HG03460 (cell line): Measurements from ENCODE around the gene MYO5A.
"Not testable (repeated sequence)": the region's sequence is repeated elsewhere in the genome, so short reads cannot be mapped to it uniquely, and the experiment has no call there.

Experiments used
- ATAC-seq: cut with Tn5 transposase; IDR thresholded peaks from one replicate; pipeline ENCODE4 v1.9.1; 2021; ENCODE audit not compliant: unreplicated experiment

MYO5A gene

DNA sequence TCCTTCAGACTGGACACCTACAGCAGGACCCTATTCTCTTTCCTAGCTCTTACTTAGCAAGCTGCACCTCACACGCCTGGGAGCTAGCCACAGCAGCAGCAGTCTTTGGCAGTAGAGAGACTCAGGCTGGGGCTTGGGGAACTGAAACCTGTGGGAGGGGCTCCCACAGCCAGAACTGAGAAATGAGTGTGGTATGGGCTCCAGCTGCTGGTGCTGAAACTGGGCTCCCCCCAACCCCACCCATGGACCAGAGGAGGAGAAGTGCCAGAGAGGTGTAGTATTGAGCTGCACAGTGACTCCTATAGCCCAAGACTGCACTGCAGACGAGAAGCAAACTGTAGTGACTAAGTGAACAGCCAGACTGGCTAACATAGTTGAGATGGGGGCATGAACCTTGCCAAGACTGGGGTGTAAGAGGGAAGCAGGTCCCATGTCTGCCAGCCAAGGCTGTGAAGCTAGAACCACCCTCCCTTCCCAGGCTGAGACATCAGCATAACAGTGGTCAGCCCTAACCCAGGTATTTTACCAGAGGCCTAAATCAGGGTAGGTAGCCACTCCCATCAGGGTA, 62.5 kb downstream of the MYO5A start:
- peak; percentile 91 for ATAC-seq

DNA sequence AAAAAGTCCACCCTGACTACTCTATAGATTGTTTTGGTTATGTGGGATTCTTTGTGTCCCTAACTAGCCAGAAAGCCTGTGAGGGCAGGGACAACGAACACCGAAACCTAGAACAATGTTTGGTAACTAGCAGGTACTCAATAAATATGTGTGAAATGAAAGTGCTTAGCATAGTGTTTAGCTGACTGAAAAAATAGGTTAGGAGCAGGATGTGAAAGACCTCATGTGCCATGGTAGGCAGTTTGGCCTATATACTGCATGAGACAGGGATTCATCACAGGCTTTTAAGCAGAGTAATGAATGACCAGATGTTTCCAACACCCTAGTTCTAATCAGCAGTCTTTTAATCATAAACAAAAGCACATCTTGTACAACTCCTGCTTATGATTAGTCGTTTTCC, 64.2 kb downstream of the MYO5A start:
- ATAC-seq = peak; percentile 60

DNA sequence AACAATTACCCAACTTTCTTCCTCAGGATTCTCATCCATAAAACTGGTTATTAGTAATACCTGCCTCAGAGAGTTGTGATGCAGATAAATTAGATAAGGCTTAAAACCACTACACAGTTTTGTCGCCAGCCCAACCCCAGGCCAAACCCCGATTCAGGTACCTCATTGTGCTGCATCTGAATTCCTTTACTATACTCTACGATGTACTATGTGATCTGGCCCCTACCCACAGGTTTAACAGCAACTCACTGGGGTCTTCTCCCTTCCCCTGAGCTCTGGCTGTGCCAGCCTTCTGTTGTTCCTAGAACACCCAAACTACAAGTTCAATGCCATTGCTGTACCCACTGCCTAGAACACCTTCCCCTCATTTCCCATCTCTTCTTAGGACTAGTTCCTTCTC, 64.6 kb downstream of the MYO5A start:
- no peak for ATAC-seq

DNA sequence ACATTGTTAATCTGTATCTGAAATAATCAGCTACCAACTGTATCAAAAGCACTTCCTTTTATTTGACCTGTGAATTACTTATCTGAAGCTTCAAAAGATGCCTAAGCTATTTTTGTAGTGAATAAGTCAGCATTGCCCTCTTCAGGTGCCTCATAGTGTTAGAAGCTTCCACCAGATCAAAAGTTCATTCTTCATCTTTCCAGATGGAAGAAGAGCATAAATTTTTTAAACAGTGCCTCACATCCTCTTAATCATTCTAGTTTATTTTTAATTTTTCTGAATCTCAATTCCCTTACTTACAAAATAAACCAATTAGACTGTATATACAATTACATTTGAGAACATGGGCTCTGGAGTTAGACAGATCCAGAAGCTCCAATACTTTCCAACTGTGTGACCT, 65.0 kb downstream of the MYO5A start:
- ATAC-seq = no peak

DNA sequence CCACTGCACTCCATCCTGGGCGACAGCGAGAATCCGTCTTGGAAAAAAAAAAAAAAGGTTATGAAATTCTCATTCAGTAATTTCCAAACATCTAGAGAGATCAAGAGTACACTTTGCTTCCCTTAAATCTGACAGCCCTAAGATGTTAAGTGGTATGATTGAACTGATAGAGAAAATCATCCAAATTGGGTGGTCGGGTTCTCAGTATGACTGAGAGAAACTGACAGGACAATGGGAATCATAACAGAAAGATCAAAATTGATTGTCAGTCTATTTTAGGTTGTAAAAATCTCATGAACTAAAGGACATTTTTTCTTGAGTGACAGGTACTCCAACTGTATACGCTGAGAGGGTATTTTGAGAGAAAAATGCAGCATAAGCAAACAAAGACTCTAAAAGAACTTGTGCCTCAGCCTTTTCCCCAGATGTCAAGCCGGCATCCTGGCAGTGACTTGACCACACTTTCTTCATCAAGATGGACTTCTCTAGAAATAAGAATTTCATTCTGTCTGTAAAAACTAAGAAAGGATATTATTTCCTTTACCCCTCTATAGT, 65.8 kb downstream of the MYO5A start:
- no peak for ATAC-seq

DNA sequence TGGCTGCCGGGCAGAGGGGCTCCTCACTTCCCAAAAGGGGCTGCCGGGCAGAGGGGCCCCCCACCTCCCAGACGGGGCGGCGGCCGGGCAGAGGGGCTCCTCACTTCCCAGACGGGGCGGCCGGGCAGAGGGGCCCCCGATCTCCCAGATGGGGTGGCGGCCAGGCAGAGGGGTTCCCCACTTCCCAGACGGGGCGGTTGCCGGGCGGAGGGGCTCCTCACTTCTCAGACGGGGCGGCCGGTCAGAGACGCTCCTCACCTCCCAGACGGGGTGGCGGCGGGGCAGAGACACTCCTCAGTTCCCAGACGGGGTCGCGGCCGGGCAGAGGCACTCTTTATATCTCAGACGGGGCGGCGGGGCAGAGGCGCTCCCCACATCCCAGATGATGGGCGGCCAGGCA, 69.0 kb downstream of the MYO5A start:
- not testable (repeated sequence) for ATAC-seq

DNA sequence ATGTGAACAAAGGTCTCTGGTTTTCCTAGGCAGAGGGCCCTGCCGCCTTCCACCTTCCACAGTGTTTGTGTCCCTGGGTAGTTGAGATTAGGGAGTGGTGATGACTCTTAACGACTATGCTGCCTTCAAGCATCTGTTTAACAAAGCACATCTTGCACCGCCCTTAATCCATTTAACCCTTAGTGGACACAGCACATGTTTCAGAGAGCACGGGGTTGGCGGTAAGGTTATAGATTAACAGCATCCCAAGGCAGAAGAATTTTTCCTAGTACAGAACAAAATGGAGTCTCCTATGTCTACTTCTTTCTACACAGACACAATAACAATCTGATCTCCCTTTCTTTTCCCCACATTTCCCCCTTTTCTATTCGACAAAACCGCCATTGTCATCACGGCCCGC, 69.4 kb downstream of the MYO5A start:
- not testable (repeated sequence) for ATAC-seq

DNA sequence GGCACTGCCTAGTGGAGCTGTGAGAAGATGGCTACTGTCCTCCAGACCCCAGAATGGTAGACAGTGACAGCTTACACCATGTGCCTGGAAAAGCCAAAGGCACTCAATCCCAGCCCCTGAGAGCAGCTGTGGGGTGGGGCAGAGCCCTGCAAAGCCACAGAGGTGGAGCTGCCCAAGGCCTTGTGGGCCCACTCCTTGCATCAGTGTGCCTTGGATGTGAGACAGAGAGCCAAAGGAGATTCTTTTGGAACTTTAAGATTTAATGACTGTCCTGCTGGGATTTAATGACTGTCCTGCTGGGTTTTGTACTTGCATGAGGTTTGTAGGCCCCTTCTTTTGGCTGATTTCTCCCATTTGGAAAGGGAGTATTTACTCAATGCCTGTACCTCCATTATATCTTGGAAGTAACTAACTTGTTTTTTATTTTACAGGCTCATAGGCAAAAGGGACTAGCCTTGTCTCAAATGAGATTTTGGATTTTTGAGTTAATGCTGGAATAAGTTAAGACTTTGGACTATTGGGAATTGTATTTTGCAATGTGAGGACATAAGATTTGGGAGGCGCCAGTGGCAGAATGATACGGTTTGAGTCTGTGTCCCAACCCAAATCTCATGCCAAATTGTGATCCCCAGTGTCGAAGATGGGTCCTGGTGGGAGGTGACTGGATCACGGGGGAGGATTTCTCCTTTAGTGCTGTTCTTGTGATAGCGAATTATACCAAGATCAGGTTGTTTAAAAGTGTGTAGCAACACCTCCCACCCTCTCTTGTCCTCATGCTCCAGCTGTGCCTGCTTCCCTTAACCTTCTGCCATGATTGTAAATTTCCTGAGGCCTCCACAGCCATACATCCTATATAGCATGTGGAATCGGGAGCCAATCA, 80.4 kb downstream of the MYO5A start:
- ATAC-seq = no peak

DNA sequence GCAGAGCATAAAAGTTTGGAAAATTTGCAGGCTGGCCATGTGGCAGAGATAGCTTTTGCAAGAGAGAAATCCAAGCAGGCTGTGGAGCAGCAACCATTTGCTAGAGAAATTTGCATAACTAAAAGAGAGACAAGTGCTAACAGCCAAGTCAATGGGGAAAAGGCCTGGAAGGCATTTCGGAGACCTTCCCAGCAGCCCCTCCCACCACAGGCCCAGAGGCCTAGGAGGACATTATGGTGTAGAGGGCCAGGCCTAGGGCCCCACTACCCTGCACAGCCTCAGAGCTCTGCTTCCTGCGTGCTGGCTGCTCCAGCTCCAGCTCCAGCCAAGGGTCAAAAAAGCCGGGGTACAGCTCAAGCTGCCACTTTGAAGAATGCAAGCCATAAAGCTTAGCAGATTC, 82.7 kb downstream of the MYO5A start:
- no peak for ATAC-seq

DNA sequence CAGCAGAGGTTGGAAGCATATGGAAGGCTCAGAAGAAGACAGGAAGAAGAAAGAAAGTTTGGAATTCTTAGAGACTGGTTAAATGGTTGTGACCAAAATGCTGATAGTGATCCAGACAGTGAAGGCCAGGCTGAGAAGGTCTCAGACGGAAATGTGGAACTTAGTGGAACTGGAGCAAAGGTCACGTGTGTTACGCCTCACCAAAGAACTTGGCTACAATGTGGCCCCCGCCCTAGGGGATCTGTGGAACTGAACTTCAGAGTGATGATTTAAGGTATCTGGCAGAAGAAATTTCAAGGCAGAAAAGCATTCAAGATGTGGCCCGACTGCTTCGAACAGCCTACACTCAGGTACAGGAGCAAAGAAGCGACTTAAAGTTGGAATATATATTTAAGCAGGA, 83.1 kb downstream of the MYO5A start:
- ATAC-seq = no peak

DNA sequence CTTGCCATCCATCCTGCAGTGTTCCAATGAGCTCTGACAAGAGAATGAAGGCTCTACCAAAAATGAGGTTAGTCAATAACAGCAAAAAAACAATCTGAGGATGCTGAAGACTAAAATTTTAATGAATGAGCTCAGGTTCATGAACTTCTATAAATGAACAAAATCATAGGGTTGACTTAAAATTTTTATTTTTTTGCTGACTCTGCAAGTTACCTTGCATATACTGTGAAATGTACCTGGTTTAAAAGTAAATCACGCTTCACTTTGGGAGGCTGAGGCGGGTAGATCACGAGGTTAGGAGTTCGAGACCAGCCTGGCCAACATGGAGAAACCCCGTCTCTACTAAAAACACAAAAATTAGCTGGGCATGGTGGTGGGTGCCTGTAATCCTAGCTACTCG, 85.5 kb downstream of the MYO5A start:
- ATAC-seq = not testable (repeated sequence)

DNA sequence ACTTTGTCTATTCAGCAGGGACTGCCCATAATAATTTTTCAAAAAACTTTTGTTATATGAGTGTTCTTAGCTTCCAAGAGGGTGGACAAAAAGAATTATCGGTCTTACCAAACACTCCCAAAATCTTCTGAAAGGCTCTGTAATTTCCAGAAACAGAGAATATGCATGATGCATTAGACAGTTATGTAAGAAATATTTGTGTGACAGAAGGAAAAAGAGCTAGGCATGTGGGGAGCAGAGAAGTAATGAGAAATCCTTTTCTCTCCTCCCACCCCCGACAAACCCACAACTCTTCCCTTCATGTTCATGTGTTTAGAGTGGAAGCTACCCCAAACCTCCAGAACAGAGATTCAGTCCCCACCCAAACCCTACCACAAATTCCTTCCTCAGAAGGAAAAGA, 86.8 kb downstream of the MYO5A start:
- ATAC-seq = no peak

DNA sequence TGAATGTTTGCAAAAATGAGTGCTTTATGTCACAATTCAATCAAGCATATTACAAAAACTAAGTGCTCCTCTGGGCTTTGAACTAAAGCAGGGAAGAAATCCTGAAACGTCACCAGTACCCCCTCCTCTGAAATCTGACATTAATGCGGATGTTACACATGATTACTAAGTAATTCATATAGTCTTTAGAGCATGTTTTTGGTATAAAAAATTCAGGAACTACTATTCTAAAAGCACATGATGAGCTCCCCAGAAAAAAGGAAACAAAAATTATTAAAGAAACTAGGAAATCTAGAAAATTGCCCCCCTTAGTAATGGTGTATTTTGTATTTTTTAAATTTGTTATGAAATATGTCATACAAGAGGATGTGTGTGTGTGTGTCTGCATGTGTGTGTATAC, 87.7 kb downstream of the MYO5A start:
- no peak for ATAC-seq

DNA sequence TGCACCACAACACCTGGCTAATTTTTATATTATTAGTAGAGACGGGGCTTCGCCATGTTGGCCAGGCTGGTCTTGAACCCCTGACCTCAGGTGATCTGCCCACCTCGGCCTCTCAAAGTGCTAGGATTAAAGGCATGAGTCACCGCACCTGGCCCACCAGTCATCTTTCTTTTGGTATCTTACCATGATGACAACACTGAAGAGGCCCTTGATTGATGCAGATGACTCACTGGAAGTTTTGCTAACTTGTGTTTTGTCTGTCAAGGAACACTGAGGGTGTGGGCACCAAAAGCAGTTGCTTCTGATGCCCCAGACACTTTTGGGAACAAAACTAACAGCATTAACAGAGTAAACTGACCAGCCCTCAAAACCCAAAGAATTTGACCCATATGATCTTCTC, 88.3 kb downstream of the MYO5A start:
- ATAC-seq = no peak

DNA sequence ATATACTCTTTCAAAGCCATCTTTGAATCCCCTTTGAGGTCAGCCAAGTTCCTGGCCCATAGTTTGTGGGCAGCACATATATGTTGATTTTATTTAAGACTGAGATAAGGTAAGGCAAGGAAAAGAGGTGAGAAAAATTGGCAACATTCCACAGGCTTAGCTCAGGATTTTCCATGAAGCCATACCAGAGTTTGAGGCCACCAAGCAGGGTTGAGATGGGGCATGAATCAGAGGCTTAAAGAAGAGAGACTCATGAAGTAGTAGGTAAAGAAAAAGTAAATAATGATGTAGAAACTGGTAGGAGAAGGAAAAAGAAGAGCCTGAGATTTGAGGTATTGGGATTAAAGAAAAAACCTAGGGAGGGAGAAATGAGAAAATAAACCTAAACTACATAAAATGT, 89.2 kb downstream of the MYO5A start:
- ATAC-seq = no peak

DNA sequence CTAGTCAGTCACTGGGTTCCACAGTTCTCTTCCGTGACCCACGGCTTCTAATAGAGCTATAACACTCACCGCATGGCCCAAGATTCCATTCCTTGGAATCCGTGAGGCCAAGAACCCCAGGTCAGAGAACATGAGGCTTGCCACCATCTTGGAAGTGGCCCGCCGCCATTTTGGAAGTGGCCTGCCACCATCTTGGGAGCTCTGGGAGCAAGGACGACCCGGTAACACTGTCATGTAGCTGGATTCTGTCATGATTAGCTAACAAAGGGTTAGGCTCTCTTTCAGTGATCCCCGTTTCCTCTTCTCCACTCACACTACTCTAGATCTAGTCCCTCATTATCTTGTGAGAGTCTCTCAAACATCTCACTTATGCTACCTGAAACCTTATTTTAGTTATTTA, 89.6 kb downstream of the MYO5A start:
- ATAC-seq = not testable (repeated sequence)

DNA sequence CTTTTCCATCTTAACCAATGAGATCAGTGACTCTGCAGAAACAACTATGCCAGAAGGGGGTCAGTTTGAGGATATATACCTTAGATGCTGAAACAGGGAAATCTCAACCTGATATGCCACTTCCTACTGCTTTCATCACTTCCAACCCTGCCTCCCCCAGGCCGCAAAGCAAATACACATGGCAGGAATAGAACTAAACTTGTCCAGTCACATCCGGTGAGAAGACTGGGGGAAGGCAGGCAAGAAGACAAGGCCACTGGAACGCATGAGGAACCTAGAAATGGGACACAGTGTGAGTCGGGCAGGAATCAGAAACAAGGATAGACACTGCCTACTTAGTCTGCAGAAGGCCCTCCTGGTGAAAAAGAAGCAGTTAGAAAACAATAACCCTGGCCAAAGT, 90.6 kb downstream of the MYO5A start:
- ATAC-seq = no peak

DNA sequence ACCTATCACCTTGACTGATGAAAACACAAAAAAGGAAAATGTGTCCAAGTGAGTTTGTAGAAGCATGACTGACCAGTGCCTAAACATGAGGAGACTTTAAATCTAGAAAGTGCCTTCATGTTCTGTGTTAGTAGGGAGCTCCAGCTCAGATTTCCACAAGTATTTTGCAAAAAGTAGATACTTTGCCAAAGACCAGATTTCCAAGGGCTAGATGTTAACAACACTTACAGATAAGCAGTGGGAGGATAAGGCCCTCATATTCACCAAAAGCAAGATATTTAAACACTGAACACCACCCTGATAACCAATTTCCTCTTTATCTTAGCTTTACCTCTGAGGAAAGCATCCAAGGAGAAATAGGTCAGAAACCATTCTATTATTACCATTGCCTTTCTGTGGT, 91.0 kb downstream of the MYO5A start:
- no peak for ATAC-seq

DNA sequence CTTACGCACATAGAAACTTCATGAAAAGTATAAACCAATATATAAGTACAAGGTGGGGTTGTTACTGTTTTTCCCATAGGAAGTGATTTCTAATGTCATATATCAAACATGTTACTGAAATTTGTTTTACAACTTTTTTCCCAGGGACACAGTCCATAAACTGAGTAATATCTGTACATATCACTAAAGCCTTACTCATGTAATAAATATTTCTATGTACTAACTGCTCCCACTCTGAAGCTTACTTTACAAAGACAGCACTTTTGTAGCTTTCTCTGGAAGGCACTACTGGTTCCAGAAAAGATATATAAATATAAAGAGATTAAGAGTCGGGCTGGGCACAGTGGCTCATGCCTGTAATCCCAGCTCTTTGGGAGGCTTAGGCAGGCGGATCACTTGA, 91.7 kb downstream of the MYO5A start:
- no peak for ATAC-seq

DNA sequence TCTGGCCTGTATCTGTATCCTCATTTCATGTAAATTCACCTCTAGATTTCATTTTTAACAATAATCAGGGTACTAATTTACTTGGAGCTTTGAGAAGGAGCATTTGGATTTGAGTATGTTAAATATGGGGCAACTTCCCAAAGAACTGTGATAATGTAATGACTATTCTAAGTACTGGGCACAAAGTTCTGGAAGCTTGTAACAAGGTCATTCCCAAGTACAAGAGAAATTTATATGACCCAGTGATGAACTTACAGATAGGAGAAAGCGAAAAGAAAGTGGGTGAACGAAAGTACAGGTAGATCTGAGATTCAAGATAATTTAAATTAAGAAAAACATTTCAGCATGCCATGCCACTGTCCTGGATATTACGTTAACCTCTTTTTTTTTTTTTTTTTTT, 93.8 kb downstream of the MYO5A start:
- no peak for ATAC-seq

DNA sequence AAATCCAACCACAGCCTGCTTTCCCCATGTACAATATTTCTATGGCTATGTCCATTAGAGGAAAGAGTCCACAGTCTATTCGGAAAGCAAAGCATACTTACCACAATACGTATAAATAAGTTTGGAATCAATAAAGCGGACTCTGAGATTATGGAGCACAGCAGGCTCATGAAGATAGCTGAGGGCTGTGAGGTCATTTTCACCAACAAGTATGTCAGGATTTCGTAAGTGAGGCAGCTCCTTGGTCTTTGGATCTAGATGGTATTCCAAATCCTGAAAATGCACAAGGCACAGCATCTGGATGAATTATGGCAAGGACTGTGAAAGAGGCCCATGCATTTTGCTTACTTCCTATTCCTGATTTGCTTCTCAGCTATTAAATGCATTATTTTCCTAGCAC, 100.4 kb downstream of the MYO5A start:
- no peak for ATAC-seq

DNA sequence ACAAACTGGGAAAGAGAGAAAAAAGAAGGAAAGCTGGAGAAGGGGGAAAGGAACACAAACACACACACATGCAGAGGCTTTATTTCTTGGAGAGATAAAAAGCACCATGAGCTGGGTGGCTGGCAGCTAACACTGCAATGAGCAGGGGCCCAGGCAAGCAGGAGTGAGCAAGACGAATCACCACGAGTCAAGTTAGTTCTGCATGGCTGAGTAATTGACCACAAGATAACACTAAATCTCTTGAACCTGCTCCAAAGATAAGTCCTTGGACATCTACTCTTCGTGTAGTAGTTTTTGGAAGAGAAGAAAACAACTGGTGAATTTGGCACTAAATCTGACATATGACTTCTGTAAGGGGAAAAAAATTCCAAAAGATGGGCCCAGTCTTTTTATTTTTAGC, 100.9 kb downstream of the MYO5A start:
- ATAC-seq = peak; percentile 67
